SK-N-SH treated with all-trans-retinoic acid at 6 μM for 48 hours (cell line): ENCODE data around the gene CERK.

Experiments used
- ATAC-seq: fragments of 200-7000 bp; cut with Tn5 transposase; 3 replicates; pipeline ENCODE4 v1.9.1; 2020; ENCODE audit warnings: mild to moderate bottlenecking, moderate library complexity
- ARNTL ChIP-seq: fragments of 450-650 bp; formaldehyde crosslinking; IDR thresholded peaks from 2 replicates; pipeline ENCODE4 v1.5.0; 2020; ENCODE audit warnings: low read depth, mild to moderate bottlenecking, moderate library complexity, borderline replicate concordance
- BACH2 ChIP-seq: fragments of 250-450 bp; sonication (Bioruptor Pico); IDR thresholded peaks from 2 replicates; pipeline ENCODE4 v1.9.0; 2021; ENCODE audit warnings: mild to moderate bottlenecking, borderline replicate concordance
- CSDC2 ChIP-seq: fragments of 250-450 bp; sonication (Bioruptor Pico); IDR thresholded peaks from 2 replicates; pipeline ENCODE4 v1.5.0; 2020; ENCODE audit warnings: mild to moderate bottlenecking, moderate library complexity
- ESRRG ChIP-seq: fragments of 250-450 bp; sonication (Bioruptor Pico); IDR thresholded peaks from 2 replicates; pipeline ENCODE4 v1.6.1; 2021; ENCODE audit warnings: mild to moderate bottlenecking
- GLIS3 ChIP-seq: fragments of 250-450 bp; sonication (Bioruptor Pico); IDR thresholded peaks from 2 replicates; pipeline ENCODE4 v1.5.0; 2020; ENCODE audit warnings: mild to moderate bottlenecking, moderate library complexity
- ISL1 ChIP-seq: fragments of 250-450 bp; sonication (Bioruptor Pico); IDR thresholded peaks from 2 replicates; pipeline ENCODE4 v2.1.2; 2022; ENCODE audit warnings: mild to moderate bottlenecking, moderate library complexity
- OSR1 ChIP-seq: fragments of 250-450 bp; sonication (Bioruptor Pico); IDR thresholded peaks from 2 replicates; pipeline ENCODE4 v1.8.0; 2022; ENCODE audit warnings: moderate library complexity, mild to moderate bottlenecking, inconsistent platforms
- PPARA ChIP-seq: fragments of 250-450 bp; sonication (Bioruptor Pico); IDR thresholded peaks from 2 replicates; pipeline ENCODE4 v1.5.0; 2020; ENCODE audit warnings: mild to moderate bottlenecking, borderline replicate concordance
- RARB ChIP-seq: fragments of 250-450 bp; sonication (Bioruptor Pico); IDR thresholded peaks from 2 replicates; pipeline ENCODE4 v1.8.0; 2021; ENCODE audit warnings: mild to moderate bottlenecking, moderate library complexity
- SNAI2 ChIP-seq: fragments of 250-450 bp; sonication (Bioruptor Pico); IDR thresholded peaks from 2 replicates; pipeline ENCODE4 v1.5.0; 2020; ENCODE audit warnings: mild to moderate bottlenecking, moderate library complexity
- TCF4 ChIP-seq: fragments of 250-450 bp; sonication (Bioruptor Pico); IDR thresholded peaks from 2 replicates; pipeline ENCODE4 v1.8.0; 2021; ENCODE audit warnings: mild to moderate bottlenecking, moderate library complexity, borderline replicate concordance
- TOX ChIP-seq: fragments of 250-450 bp; sonication (Bioruptor Pico); IDR thresholded peaks from 2 replicates; pipeline ENCODE4 v1.8.0; 2021; ENCODE audit warnings: mild to moderate bottlenecking, moderate library complexity, borderline replicate concordance
- ZFP30 ChIP-seq: fragments of 450-650 bp; formaldehyde crosslinking; IDR thresholded peaks from 2 replicates; pipeline ENCODE4 v1.5.0; 2022; ENCODE audit warnings: mild to moderate bottlenecking, moderate library complexity
- ZNF70 ChIP-seq: fragments of 450-650 bp; formaldehyde crosslinking; IDR thresholded peaks from 2 replicates; pipeline ENCODE4 v1.5.0; 2020; ENCODE audit warnings: mild to moderate bottlenecking, moderate library complexity
- ZNF8 ChIP-seq: fragments of 450-650 bp; formaldehyde crosslinking; IDR thresholded peaks from 2 replicates; pipeline ENCODE4 v1.5.0; 2020; ENCODE audit warnings: mild to moderate bottlenecking, moderate library complexity
- TF ChIP-seq, protein P1 (sequence below): fragments of 250-450 bp; sonication (Bioruptor Pico); IDR thresholded peaks from 2 replicates; pipeline ENCODE4 v1.8.0; 2021; ENCODE audit warnings: low read depth, mild to moderate bottlenecking, moderate library complexity, borderline replicate concordance
- TF ChIP-seq, protein P2 (sequence below): fragments of 250-450 bp; sonication (Bioruptor Pico); IDR thresholded peaks from 2 replicates; pipeline ENCODE4 v1.5.1; 2020; ENCODE audit warnings: low read depth, mild to moderate bottlenecking, moderate library complexity
- TF ChIP-seq, protein P3 (sequence below): fragments of 250-450 bp; sonication (Bioruptor Pico); IDR thresholded peaks from 2 replicates; pipeline ENCODE4 v1.5.0; 2020; ENCODE audit warnings: mild to moderate bottlenecking, moderate library complexity
- TF ChIP-seq, protein P4 (sequence below): fragments of 250-450 bp; sonication (Bioruptor Pico); IDR thresholded peaks from 2 replicates; pipeline ENCODE4 v1.5.1; 2021; ENCODE audit warnings: mild to moderate bottlenecking, moderate library complexity

CERK gene

DNA sequence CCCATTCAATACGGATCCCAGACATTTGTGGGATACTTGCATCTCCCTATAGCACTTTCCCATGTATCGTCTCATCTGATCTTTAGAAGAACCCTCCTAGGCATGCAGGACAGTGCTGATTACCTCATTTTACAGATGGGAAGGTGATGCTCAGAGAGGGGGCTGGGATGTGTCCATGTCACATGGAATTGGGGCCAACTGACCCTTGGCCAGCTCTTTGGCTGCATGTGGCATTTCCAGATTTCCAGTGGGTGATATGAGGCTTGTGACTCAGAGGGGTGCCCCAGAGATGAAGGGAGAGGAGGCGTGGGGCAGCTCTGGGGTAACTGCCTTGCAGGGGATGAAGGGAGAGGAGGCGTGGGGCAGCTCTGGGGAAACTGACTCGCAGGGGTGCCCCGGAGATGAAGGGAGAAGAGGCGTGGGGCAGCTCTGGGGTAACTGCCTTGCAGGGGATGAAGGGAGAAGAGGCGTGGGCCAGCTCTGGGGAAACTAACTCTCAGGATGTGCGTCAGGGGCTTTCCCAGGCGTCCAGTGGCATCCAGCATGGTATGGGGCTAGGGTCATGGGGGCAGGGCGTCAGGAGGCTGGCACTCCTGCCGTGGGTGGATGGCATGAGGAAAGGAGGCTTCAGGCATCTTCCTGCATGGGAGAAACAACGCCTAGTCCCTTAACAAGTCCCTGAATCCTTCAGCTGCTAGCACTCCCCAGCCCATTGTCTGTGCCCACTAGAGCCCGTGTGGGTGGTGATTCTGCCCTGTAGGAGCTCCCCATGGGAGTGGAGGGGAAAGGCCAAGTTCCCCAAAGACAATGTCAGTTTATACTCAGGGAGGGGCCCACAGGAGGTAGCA, 11.9 kb upstream of the CERK start:
- TF ChIP-seq ARNTL (CRISPR knock-in tag): no peak
- TF ChIP-seq OSR1 (CRISPR knock-in tag): no peak
- TF ChIP-seq GLIS3 (CRISPR knock-in tag): no peak
- TF ChIP-seq CSDC2 (CRISPR knock-in tag): no peak
- TF ChIP-seq, protein P1, sequence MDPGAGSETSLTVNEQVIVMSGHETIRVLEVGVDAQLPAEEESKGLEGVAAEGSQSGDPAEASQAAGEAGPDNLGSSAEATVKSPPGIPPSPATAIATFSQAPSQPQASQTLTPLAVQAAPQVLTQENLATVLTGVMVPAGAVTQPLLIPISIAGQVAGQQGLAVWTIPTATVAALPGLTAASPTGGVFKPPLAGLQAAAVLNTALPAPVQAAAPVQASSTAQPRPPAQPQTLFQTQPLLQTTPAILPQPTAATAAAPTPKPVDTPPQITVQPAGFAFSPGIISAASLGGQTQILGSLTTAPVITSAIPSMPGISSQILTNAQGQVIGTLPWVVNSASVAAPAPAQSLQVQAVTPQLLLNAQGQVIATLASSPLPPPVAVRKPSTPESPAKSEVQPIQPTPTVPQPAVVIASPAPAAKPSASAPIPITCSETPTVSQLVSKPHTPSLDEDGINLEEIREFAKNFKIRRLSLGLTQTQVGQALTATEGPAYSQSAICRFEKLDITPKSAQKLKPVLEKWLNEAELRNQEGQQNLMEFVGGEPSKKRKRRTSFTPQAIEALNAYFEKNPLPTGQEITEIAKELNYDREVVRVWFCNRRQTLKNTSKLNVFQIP (CRISPR knock-in tag): no peak
- TF ChIP-seq TCF4: no peak
- TF ChIP-seq SNAI2 (CRISPR knock-in tag): no peak
- TF ChIP-seq, protein P2, sequence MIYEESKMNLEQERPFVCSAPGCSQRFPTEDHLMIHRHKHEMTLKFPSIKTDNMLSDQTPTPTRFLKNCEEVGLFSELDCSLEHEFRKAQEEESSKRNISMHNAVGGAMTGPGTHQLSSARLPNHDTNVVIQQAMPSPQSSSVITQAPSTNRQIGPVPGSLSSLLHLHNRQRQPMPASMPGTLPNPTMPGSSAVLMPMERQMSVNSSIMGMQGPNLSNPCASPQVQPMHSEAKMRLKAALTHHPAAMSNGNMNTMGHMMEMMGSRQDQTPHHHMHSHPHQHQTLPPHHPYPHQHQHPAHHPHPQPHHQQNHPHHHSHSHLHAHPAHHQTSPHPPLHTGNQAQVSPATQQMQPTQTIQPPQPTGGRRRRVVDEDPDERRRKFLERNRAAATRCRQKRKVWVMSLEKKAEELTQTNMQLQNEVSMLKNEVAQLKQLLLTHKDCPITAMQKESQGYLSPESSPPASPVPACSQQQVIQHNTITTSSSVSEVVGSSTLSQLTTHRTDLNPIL (CRISPR knock-in tag): no peak
- no peak for TF ChIP-seq ZFP30 (CRISPR knock-in tag)
- TF ChIP-seq ESRRG (CRISPR knock-in tag): no peak
- no peak for TF ChIP-seq TOX (CRISPR knock-in tag)
- TF ChIP-seq ZNF70: no peak
- TF ChIP-seq, protein P3, sequence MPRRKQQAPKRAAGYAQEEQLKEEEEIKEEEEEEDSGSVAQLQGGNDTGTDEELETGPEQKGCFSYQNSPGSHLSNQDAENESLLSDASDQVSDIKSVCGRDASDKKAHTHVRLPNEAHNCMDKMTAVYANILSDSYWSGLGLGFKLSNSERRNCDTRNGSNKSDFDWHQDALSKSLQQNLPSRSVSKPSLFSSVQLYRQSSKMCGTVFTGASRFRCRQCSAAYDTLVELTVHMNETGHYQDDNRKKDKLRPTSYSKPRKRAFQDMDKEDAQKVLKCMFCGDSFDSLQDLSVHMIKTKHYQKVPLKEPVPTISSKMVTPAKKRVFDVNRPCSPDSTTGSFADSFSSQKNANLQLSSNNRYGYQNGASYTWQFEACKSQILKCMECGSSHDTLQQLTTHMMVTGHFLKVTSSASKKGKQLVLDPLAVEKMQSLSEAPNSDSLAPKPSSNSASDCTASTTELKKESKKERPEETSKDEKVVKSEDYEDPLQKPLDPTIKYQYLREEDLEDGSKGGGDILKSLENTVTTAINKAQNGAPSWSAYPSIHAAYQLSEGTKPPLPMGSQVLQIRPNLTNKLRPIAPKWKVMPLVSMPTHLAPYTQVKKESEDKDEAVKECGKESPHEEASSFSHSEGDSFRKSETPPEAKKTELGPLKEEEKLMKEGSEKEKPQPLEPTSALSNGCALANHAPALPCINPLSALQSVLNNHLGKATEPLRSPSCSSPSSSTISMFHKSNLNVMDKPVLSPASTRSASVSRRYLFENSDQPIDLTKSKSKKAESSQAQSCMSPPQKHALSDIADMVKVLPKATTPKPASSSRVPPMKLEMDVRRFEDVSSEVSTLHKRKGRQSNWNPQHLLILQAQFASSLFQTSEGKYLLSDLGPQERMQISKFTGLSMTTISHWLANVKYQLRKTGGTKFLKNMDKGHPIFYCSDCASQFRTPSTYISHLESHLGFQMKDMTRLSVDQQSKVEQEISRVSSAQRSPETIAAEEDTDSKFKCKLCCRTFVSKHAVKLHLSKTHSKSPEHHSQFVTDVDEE: no peak
- no peak for TF ChIP-seq ISL1
- TF ChIP-seq ZNF8 (CRISPR knock-in tag): no peak
- no peak for TF ChIP-seq BACH2 (CRISPR knock-in tag)
- TF ChIP-seq PPARA (CRISPR knock-in tag): no peak
- TF ChIP-seq, protein P4, sequence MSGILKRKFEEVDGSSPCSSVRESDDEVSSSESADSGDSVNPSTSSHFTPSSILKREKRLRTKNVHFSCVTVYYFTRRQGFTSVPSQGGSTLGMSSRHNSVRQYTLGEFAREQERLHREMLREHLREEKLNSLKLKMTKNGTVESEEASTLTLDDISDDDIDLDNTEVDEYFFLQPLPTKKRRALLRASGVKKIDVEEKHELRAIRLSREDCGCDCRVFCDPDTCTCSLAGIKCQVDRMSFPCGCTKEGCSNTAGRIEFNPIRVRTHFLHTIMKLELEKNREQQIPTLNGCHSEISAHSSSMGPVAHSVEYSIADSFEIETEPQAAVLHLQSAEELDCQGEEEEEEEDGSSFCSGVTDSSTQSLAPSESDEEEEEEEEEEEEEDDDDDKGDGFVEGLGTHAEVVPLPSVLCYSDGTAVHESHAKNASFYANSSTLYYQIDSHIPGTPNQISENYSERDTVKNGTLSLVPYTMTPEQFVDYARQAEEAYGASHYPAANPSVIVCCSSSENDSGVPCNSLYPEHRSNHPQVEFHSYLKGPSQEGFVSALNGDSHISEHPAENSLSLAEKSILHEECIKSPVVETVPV: no peak
- TF ChIP-seq, all 23 proteins: peak for 0
- ATAC-seq: no peak

DNA sequence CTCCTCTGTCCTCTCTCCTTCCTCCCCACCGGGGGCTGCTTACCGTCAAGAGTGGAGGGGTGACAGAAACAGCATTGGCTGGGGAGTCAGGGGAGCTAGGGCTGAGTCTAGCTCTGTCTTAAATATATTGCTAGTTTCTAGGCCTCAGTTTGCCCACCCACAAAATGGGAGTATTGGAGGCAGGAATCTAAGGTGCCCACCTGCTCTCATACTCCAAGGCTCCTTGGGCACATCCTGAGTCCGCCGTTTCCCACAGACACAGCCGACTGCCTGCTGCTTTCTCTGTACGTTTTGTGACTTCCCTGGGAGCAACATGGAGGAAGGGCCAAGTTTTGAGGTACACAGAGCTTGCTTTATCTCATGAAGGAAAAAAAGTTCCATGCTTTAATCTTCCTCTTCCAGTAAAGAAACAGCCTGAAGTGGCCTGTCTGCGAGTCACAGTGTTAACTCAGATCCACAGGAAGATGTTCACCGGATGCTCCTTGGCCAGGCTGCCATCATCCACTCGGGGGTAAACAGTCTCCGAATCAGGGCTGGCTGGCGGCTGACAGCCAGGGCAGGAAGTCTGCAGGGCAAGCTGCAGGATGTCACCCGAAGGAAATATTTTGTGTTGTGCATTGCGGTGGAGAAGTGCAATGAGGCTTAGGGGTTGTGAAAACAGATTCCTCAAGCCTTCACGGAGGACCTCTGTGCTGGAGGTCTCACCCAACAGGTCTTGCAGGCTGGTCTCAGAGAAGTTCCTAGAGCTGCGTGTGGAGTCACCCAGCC, 11.0 kb upstream of the CERK start:
- ATAC-seq: peak; percentile 22
- TF ChIP-seq ESRRG (CRISPR knock-in tag) (no peak), TCF4 (no peak), RARB (CRISPR knock-in tag) (no peak), CSDC2 (CRISPR knock-in tag) (no peak), TOX (CRISPR knock-in tag) (no peak), ARNTL (CRISPR knock-in tag) (no peak), PPARA (CRISPR knock-in tag) (no peak), GLIS3 (CRISPR knock-in tag) (no peak), SNAI2 (CRISPR knock-in tag) (no peak), BACH2 (CRISPR knock-in tag) (no peak), ZNF70 (no peak), ZNF8 (CRISPR knock-in tag) (no peak)
- TF ChIP-seq, protein P4: no peak
- TF ChIP-seq, protein P2 (CRISPR knock-in tag): no peak
